Esophagus squamous epithelium (tissue), 4 donors: ENCODE data around the gene SCMH1.

Experiments used
- CTCF ChIP-seq, 6 experiments: fragments of 450-650 bp in 4 of 6; fragments of 200-600 bp in 2 of 6; sonication (generic) in 2 of 6; IDR thresholded peaks; one replicate each; pipeline ENCODE4 v1.5.1; 2016 to 2019; ENCODE audit warnings: antibody characterized with exemption in 6 of 6, mild to moderate bottlenecking in 4 of 6, moderate library complexity in 4 of 6
- POLR2A ChIP-seq, 4 donors: fragments of 450-650 bp; IDR thresholded peaks; one replicate each; pipeline ENCODE4 v1.6.1; 2017; ENCODE audit warnings: antibody characterized with exemption in 4 of 4, mild to moderate bottlenecking in 4 of 4, moderate library complexity in 3 of 4

- TF ChIP-seq POLR2A (IDR thresholded peaks at IDR 0.05) (no peak), CTCF (IDR thresholded peaks at IDR 0.05) (no peak)
Observed at GRCh38 chr1:41006942-41007865, 234.9 kb downstream of the SCMH1 start.
